ENCODE results near the gene ACTR1B. TPM values are rescaled to one million over a fixed set of nuclear protein-coding genes. Genes with fewer than 3 reads are reported as not detected.

The ACTR1B gene
- total RNA-seq, 4 donors from 2014 or later, result 53.5 to 76.1 (median 56.5) TPM

GRCh38 chr2:97701186-97701585, 37.3 kb upstream of the ACTR1B start:
- Histone ChIP-seq H3K27me3 (no peaks in the 10 kb centered on the region), H3K36me3 (no peaks in the 10 kb centered on the region), H3K4me1 (no peaks in the 10 kb centered on the region), H3K9me3 (no peaks in the 10 kb centered on the region), H3K27ac (no peak overlapping the region), H3K4me3 (no peak overlapping the region)
- DNase-seq (no peak), ATAC-seq (no peak)
- TF ChIP-seq POLR2A (IDR thresholded peaks at IDR 0.05), result no peak
- TF ChIP-seq CTCF (IDR thresholded peaks at IDR 0.05 in 4 of 5, conservative IDR thresholded peaks at IDR 0.05 in 1 of 5), result no peak
- intact Hi-C loops (cut with DNase I; ENCODE audit: low total_unique reads) (no loop called here), in situ Hi-C loops (cut with MboI; ENCODE audit: low sequenced_read_pairs in 4 of 4) (no loop called here)

- intact Hi-C loops (cut with DNase I; ENCODE audit: low total_unique reads) (no loop called here), in situ Hi-C loops (cut with MboI; ENCODE audit: low sequenced_read_pairs in 4 of 4) (loop anchor here in 2 of 4 donors (10.0 to 25.0 kb wide), 2 partner anchors 105 to 1638 kb away; no protein-coding TSS in a partner anchor)
- Histone ChIP-seq H3K4me3 (no peak overlapping the region), H3K27ac (no peak overlapping the region), H3K9me3 (no peaks in the 10 kb centered on the region), H3K4me1 (no peaks in the 10 kb centered on the region), H3K36me3 (no peaks in the 10 kb centered on the region), H3K27me3 (no peaks in the 10 kb centered on the region)
- ATAC-seq, result no peak
- TF ChIP-seq CTCF (IDR thresholded peaks at IDR 0.05 in 4 of 5, conservative IDR thresholded peaks at IDR 0.05 in 1 of 5) (peak in 3 of 5 experiments; percentile 25 to 45 (median 33)), POLR2A (IDR thresholded peaks at IDR 0.05) (no peak)
- no peak for DNase-seq
Observed at GRCh38 chr2:97699765-97700444, 36.1 kb upstream of the ACTR1B start.

- no peak for TF ChIP-seq POLR2A (IDR thresholded peaks at IDR 0.05)
- TF ChIP-seq CTCF (IDR thresholded peaks at IDR 0.05 in 4 of 5, conservative IDR thresholded peaks at IDR 0.05 in 1 of 5), result no peak
- no peaks in the 10 kb centered on the region for H3K27me3 ChIP-seq
- DNase-seq, result no peak
- H3K9me3 ChIP-seq, result no peaks in the 10 kb centered on the region
- no peak overlapping the region for H3K27ac ChIP-seq
- H3K4me3 ChIP-seq, result no peak overlapping the region
- in situ Hi-C loops (cut with MboI; ENCODE audit: low sequenced_read_pairs in 4 of 4), result loop anchor here in 2 of 4 donors (10.0 to 25.0 kb wide), 2 partner anchors 104 to 1636 kb away; no protein-coding TSS in a partner anchor
- H3K36me3 ChIP-seq, result no peaks in the 10 kb centered on the region
- intact Hi-C loops (cut with DNase I; ENCODE audit: low total_unique reads), result no loop called here
- H3K4me1 ChIP-seq, result no peaks in the 10 kb centered on the region
- ATAC-seq, result no peak
Observed at GRCh38 chr2:97698530-97698929, 34.7 kb upstream of the ACTR1B start.

GRCh38 chr2:97697252-97698235, 33.7 kb upstream of the ACTR1B start:
- peak; percentile 66 to 81 for DNase-seq
- peak; percentile 94 for ATAC-seq
- Histone ChIP-seq H3K27ac (no peak overlapping the region), H3K36me3 (no peaks in the 10 kb centered on the region), H3K4me3 (no peak overlapping the region), H3K9me3 (no peaks in the 10 kb centered on the region), H3K4me1 (no peaks in the 10 kb centered on the region), H3K27me3 (no peaks in the 10 kb centered on the region)
- intact Hi-C loops (cut with DNase I; ENCODE audit: low total_unique reads), result loop anchor here (1.0 to 2.0 kb wide), 3 partner anchors 33 to 106 kb away; partner anchors contain the start of gene ACTR1B
- in situ Hi-C loops (cut with MboI; ENCODE audit: low sequenced_read_pairs in 4 of 4), result loop anchor here in 2 of 4 donors (10.0 to 25.0 kb wide), 2 partner anchors 103 to 1635 kb away; no protein-coding TSS in a partner anchor
- TF ChIP-seq POLR2A (IDR thresholded peaks at IDR 0.05) (no peak), CTCF (IDR thresholded peaks at IDR 0.05 in 4 of 5, conservative IDR thresholded peaks at IDR 0.05 in 1 of 5) (peak; percentile 92 to 97 (median 94))
